Fibroblast of skin of right biceps (primary cell): ENCODE measurements around the gene TRIM26.
"Not testable (repeated sequence)": the region's sequence is repeated elsewhere in the genome, so short reads cannot be mapped to it uniquely, and the experiment has no call there.

Experiments used
- DNase-seq: peaks from one replicate; pipeline ENCODE4 v3.0.0-alpha.2; 2013

The TRIM26 gene

GRCh38 chr6:30152910-30153610, 60.1 kb downstream of the TRIM26 start:
- DNase-seq = no peak

- DNase-seq = no peak
These were observed 61.1 kb downstream of the TRIM26 start for GRCh38 chr6:30152016-30152673.

- DNase-seq = no peak
These were observed 61.6 kb downstream of the TRIM26 start for GRCh38 chr6:30151580-30151979.

- DNase-seq = peak; percentile 13
These were observed 62.4 kb downstream of the TRIM26 start for GRCh38 chr6:30150671-30151395.

- peak; percentile 11 for DNase-seq
These were observed 63.2 kb downstream of the TRIM26 start for GRCh38 chr6:30149858-30150550.

- DNase-seq = no peak
These were observed 64.0 kb downstream of the TRIM26 start for GRCh38 chr6:30149234-30149633.

GRCh38 chr6:30147096-30147495, 66.1 kb downstream of the TRIM26 start:
- no peak for DNase-seq

- no peak for DNase-seq
These were observed 67.4 kb downstream of the TRIM26 start for GRCh38 chr6:30145818-30146217.

GRCh38 chr6:30144811-30145210, 68.4 kb downstream of the TRIM26 start:
- DNase-seq = no peak

- DNase-seq = no peak
These were observed 69.4 kb downstream of the TRIM26 start for GRCh38 chr6:30143780-30144179.

- no peak for DNase-seq
These were observed 70.5 kb downstream of the TRIM26 start for GRCh38 chr6:30142665-30143064.

GRCh38 chr6:30140240-30140639, 73.0 kb downstream of the TRIM26 start:
- DNase-seq = not testable (repeated sequence)

GRCh38 chr6:30136570-30137286, 76.5 kb downstream of the TRIM26 start:
- DNase-seq = no peak

GRCh38 chr6:30135757-30136156, 77.4 kb downstream of the TRIM26 start, which contains the start of gene TRIM40:
TSS of gene TRIM40 (plus strand) at chr6:30136140. CDS start at chr6:30137037, 897 bp downstream.
- no peak for DNase-seq

- peak; percentile 10 for DNase-seq
These were observed 78.1 kb downstream of the TRIM26 start for GRCh38 chr6:30135147-30135546.
